Cerebellar nuclear complex (tissue), 1 donor: Measurements from ENCODE around the gene NF1.
"Not testable (repeated sequence)": the region's sequence is repeated elsewhere in the genome, so short reads cannot be mapped to it uniquely, and the experiment has no call there.

ENCODE experiments used
- DNase-seq, 2 experiments: peaks; one replicate each; lab custom pipeline; 2025; lab: John Stamatoyannopoulos, UW

NF1 gene

GRCh38 chr17:31178951-31179350, 84.2 kb downstream of the NF1 start:
- not testable (repeated sequence) for DNase-seq

- no peak for DNase-seq
Measured at GRCh38 chr17:31195305-31195704, 100.5 kb downstream of the NF1 start.

- no peak for DNase-seq
Measured at GRCh38 chr17:31198026-31198425, 103.2 kb downstream of the NF1 start.

- DNase-seq: not testable (repeated sequence)
Measured at GRCh38 chr17:31198666-31199065, 103.9 kb downstream of the NF1 start.

- no peak for DNase-seq
Measured at GRCh38 chr17:31200287-31200686, 105.5 kb downstream of the NF1 start.

GRCh38 chr17:31202968-31203367, 108.2 kb downstream of the NF1 start:
- no peak for DNase-seq

- DNase-seq: no peak
Measured at GRCh38 chr17:31211352-31212012, 116.7 kb downstream of the NF1 start.

- peak in 1 of 2 experiments; percentile 2 for DNase-seq
Measured at GRCh38 chr17:31216031-31216751, 121.4 kb downstream of the NF1 start.

GRCh38 chr17:31224366-31224765, 129.6 kb downstream of the NF1 start:
- DNase-seq: no peak

- DNase-seq: no peak
Measured at GRCh38 chr17:31225831-31226230, 131.1 kb downstream of the NF1 start.

GRCh38 chr17:31226373-31226772, 131.6 kb downstream of the NF1 start:
- no peak for DNase-seq

GRCh38 chr17:31226950-31227349, 132.2 kb downstream of the NF1 start:
- no peak for DNase-seq

- no peak for DNase-seq
Measured at GRCh38 chr17:31231852-31232251, 137.1 kb downstream of the NF1 start.

GRCh38 chr17:31235110-31235509, 140.3 kb downstream of the NF1 start:
- no peak for DNase-seq

GRCh38 chr17:31236137-31236536, 141.4 kb downstream of the NF1 start:
- no peak for DNase-seq

- no peak for DNase-seq
Measured at GRCh38 chr17:31236712-31237111, 141.9 kb downstream of the NF1 start.

GRCh38 chr17:31241116-31241515, 146.3 kb downstream of the NF1 start:
- no peak for DNase-seq

- no peak for DNase-seq
Measured at GRCh38 chr17:31248986-31249834, 154.4 kb downstream of the NF1 start.

GRCh38 chr17:31249835-31250141, 155.0 kb downstream of the NF1 start:
- no peak for DNase-seq

GRCh38 chr17:31250229-31250628, 155.5 kb downstream of the NF1 start:
- DNase-seq: no peak

GRCh38 chr17:31251105-31251969, 156.6 kb downstream of the NF1 start:
- no peak for DNase-seq

GRCh38 chr17:31251970-31252328, 157.2 kb downstream of the NF1 start:
- no peak for DNase-seq
